HG02642 (cell line): Measurements from ENCODE around the gene DSC2.

Experiments used
- ATAC-seq: cut with Tn5 transposase; IDR thresholded peaks from one replicate; pipeline ENCODE4 v1.9.1; 2021; ENCODE audit warnings: mild to moderate bottlenecking; ENCODE audit not compliant: unreplicated experiment, poor library complexity

The DSC2 gene

GRCh38 chr18:31099450-31100230 is 2.6 kb downstream of the DSC2 start:
- no peak for ATAC-seq

DNA sequence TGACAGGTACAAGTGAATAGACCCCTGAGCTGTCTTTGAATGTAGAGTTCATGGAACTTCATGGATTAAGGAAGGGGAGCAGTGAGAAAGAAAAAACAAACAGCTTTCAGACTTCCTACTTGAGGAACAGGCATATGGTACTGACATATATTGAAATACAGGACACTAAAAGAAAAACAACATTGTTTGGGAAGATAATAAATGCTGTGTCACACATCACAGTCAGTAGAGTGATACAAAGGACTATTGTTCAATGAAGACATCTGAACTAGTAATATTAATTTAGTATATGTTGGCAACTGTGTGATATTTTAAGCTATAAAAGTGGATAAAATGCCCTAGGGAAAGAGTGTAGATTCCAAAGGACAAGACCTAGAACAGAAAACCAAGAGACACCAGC is 3.3 kb downstream of the DSC2 start:
- no peak for ATAC-seq

- ATAC-seq = no peak
Observed at GRCh38 chr18:31097666-31098065, 4.6 kb downstream of the DSC2 start.

DNA sequence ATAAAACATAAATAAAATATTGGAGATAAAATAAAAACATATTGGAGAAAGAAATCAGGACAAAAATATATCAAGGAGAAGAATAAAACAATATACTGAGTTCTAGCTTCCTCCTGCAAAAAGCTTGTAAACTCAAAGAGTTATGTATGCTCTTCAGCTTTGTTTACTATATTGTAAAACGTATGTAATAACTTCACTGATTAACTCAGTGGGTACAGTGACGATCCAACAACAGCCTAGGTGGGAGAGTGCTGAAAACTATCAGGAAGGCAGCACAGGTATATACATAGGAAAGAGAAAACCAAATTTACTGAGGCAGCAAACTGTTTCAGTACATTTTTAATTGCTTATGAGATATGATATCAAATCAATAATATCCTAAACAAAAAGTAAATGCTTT is 8.3 kb downstream of the DSC2 start:
- ATAC-seq = no peak

DNA sequence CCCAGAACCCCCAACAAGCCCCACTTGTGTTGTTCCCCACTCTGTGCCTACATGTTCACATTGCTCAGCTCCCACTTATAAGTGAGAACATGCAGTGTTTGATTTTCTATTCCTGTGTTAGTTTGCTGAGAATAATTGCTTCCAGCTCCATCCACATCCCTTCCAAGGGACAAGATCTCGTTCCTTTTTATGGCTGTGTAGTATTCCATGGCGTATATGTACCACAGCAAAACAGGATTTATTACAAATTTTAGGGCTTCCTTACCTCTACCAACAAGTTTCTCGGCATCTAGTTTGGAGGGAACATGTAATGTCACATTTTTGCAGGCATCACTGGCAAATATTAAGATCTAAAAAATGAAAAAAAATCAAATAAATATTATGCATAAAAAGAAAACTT is 8.9 kb downstream of the DSC2 start:
- no peak for ATAC-seq

- no peak for ATAC-seq
Observed at GRCh38 chr18:31091350-31091749, 10.9 kb downstream of the DSC2 start.

- no peak for ATAC-seq
Observed at GRCh38 chr18:31088532-31088931, 13.7 kb downstream of the DSC2 start.

GRCh38 chr18:31079973-31080372 is 22.2 kb downstream of the DSC2 start:
- no peak for ATAC-seq

DNA sequence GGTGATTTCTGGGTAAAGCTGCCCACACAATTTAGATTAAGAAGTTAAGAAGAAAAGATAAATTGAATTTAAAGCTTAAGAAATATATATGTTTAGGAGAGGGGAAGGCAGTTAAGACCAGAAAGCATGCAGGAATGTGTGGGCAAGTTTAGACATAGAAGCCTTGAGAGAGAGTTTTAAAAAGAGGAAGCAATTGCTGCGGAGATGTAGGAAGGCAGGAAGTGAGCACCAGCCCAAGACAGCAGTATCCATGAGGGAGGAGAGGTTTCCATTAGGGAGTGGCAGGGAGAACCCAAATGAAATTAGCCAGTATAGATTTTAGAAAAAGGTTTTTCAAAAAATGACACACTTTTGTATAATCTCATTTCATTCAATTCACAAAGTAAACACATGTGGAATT is 24.3 kb downstream of the DSC2 start:
- ATAC-seq = no peak

DNA sequence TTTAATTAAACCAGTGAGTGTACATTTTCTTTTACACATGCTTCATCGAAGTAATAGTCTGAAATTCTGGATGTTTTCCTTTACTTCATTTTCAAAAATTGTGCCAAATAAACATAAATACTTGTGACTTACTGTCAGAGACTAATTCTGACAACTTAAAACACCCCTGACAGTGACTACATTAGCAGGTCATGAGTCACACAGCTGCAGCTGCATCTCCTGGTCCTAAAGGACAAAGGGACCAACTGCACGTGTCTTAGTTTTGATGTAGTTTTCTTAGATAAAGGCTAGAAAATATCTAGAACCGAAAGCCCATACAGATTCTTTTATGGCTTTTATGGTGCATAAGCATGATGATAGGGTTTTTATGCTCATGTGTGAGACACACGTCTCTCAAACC is 30.0 kb downstream of the DSC2 start:
- no peak for ATAC-seq

DNA sequence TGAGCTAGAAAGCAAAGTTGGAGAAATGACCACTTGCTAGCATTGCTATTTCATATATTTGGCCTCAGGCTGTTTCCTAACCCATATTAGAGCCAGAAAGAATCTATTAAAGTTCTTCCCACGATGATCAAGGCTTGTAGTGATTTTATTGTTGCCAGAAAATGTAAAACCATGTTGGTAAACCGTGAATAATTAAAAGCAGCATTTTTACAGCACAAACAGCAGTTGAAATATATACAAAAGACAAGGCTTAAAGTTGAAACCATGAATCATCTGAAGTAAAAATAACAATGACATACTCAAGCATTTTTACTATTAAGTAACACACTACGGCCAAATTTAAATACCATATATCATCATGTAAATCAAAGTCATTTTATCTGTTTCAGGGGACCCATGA is 32.0 kb downstream of the DSC2 start:
- ATAC-seq = no peak

GRCh38 chr18:31066266-31066665 is 36.0 kb downstream of the DSC2 start:
- ATAC-seq = no peak

- ATAC-seq = no peak
Observed at GRCh38 chr18:31065036-31065773, 37.0 kb downstream of the DSC2 start.

- peak; percentile 88 for ATAC-seq
Observed at GRCh38 chr18:31064130-31064529, 38.1 kb downstream of the DSC2 start.

DNA sequence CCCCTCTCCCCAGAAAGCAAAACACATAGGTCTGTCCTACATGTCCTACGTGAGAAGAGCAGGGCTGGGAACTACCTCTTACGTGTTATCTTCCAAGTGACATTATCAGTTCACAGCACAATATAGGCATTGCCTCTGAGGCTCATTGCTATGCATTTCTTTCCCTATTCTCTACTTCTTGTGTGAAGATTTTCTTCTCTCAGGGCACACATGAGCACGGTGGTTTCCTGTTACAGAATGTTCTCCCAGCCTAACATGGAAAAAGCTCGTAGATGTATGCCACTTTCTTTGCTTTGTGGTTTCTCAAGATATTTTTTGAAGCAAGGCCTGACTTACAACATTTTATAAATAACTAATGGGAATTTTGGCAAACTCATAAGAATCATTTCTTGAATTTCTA is 40.3 kb downstream of the DSC2 start:
- peak; percentile 38 for ATAC-seq

GRCh38 chr18:31058897-31059296 is 43.3 kb downstream of the DSC2 start:
- no peak for ATAC-seq

DNA sequence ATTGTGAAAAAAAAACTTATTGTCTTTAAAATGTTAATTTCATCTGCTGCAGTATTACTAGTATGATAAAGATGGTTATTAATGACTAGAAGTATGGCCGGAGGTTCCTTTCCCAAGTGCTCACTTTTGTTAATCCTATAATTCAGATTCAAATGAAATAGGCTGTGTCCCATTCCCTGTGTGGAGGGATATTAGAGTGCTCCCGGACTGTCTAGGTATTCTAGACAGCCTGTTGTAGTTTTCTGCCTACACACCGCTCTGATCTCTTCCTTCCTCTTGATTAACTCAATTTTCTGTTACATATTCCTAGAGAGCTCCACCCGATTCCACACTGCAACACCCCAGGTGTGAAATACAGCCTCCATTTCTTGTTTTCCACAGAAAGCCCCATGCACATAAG is 44.3 kb downstream of the DSC2 start:
- ATAC-seq = no peak

GRCh38 chr18:31057051-31057450 is 45.2 kb downstream of the DSC2 start:
- ATAC-seq = no peak

GRCh38 chr18:31056296-31056695 is 45.9 kb downstream of the DSC2 start:
- ATAC-seq = no peak

GRCh38 chr18:31050635-31051034 is 51.6 kb downstream of the DSC2 start:
- ATAC-seq = no peak

GRCh38 chr18:31049189-31049588 is 53.0 kb downstream of the DSC2 start:
- ATAC-seq = no peak

DNA sequence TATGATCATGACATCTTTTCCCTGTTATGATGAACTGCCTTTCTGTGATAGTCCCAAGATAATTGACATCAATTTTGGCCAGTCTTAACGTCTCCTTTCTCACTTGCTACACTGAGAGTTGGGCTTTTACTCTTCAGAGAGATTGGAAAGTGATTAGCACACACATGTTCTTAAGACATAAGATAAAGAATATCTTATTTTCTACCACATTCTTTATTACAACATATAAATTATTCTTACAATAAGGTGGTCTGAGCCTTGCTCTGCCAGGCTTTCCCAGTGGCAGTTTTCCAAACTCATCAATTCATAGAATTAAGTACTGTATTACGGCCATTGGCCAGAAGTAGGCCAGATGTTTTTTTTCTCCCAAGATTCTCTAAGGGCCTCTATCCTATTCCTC is 54.0 kb downstream of the DSC2 start:
- no peak for ATAC-seq
